HG02870 (cell line): Measurements from ENCODE around the gene ZNRD2.
A peak's percentile ranks its signal among the peaks of the same experiment; 100 is the strongest.

Experiments used
- ATAC-seq: cut with Tn5 transposase; IDR thresholded peaks from one replicate; pipeline ENCODE4 v1.9.1; 2021; ENCODE audit warnings: mild to moderate bottlenecking, moderate library complexity; ENCODE audit not compliant: unreplicated experiment

The ZNRD2 gene

DNA sequence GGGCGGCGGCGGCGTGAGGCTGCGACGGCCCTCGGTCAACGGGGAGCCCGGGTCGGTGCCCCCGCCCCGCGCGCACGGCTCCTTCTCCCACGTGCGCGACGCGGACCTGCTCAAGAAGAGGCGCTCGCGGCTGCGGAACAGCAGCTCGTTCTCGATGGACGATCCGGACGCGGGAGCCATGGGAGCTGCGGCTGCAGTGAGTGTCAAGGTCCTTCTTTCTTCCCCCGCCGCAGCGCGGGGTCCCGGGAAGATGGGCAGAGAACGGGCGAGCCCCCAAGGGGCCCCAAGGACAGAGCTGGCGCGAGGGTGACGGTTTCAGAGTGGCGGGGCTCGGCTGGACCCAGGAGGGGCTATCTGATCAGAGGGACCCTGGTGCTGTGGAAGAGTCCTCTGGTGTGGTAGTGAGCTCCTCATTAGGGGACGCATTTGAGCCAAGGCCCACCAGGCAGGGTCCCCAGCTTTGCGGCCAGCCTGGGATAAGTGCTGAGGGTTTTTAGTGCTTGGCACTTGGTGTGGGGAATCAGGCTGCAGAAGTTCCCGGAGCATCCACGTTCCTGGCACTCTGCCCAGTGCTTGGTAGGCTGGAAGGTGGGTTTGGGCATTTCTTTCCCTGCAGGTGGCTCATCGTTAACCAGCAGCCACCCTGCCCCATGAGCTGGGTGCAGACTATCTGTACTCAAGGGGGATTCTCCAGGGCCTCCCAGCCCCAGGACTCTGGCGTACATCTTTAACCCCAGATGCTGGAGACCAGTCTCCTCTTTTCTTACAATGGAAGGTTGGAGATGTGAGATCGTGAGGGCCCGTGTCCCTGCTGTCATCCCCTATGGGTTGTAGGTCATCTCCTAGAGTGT, 15.3 kb downstream of the ZNRD2 start:
- ATAC-seq: no peak

- no peak for ATAC-seq
Measured at GRCh38 chr11:65586247-65586630, 16.0 kb downstream of the ZNRD2 start.

- ATAC-seq: no peak
Measured at GRCh38 chr11:65586676-65587075, 16.4 kb downstream of the ZNRD2 start.

GRCh38 chr11:65588199-65589054, 18.1 kb downstream of the ZNRD2 start:
- ATAC-seq: peak; percentile 62

GRCh38 chr11:65589444-65590239, 19.4 kb downstream of the ZNRD2 start:
- ATAC-seq: no peak

DNA sequence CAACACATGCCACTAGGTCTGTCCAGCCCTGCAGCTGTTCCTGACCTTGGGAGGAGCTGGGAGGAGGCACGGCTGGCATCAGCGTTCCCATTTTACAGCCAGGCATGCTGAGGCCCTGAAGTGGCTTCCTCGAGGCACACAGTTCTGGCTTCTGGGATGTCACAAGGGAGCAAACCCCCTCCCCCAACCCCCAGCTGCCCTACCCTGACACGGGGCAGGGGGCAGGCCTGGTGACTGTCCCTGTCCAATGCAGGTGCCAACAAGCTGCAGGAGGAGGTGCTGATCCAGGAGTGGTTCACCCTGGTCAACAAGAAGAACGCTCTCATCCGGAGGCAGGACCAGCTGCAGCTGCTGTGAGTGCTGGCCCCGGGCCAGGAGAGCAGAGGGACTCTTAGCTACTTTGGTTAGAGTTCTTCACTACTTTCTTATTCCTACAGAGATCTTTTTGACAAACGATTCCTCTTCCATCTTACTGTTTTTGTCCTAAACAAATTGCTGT, 20.0 kb downstream of the ZNRD2 start:
- no peak for ATAC-seq

DNA sequence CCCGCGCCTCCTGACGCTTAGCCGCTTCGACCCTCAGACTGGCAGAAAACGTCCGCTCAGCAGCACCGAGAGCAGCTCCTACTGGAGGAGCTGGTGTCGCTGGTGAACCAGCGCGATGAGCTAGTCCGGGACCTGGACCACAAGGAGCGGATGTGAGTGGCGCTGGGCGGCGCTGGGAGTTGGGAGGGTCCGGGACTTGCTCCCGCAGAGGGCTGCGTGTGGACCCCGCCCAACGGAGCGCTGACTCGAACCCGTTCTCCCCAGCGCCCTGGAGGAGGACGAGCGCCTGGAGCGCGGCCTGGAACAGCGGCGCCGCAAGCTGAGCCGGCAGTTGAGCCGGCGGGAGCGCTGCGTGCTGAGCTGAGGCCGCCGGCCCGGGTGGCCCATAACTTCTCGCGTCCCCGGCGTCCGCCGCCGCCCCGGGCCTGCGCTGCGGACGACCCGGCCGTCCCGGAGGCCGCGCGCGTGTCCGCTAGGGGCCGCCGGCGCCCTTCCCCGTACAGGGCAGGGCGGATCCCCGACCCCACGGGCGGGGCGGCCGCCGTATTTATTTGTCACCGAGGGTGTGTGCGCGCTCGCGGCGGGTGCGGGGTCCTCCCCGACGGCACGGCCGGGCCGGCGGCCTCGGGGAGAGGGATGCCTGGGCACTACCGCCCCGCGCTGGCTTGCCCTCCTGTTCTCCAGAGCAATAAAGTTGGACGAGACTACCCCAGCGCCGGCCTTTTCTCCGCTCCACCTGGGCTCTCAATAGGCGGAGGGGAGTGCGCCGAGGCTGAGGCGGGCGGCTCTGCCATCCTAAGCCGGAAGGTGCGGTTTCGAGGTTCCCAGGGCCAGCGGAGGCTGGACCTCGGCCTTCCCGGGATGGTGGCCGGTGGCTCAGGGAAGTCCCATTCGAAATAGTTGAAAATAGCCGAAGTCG, 21.9 kb downstream of the ZNRD2 start:
- no peak for ATAC-seq

DNA sequence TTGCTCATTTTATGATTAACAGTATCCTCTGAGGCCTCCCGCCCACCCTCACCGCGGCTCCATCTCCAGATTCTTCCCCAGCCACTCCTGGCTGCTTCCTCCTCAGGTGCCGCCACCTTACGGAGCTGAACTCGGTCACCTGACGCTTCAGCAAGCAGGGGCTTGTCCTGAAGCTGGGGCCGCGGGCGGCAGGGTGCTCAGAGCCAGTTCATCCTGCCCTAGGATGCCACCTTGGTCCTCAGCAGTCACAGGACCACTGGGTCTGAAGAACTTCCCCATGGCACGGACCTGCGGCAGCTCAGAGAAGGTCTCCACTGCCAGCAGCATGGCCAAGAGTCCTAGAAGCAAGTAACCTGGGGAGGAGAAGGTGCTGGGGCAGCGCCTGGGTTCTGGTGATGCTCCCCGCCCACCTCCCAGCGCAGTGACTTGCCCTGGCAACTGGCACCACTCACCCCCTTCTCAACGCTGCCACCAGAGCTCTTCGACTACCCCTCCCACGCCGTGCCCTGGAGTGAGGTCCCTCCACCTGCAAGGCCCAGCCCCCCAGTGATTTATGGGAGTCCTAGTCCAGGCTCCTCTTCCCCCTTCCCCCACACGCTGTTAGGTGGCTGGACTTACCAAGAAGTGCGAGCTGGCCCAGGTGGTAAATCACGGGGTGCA, 22.7 kb downstream of the ZNRD2 start:
- ATAC-seq: no peak

DNA sequence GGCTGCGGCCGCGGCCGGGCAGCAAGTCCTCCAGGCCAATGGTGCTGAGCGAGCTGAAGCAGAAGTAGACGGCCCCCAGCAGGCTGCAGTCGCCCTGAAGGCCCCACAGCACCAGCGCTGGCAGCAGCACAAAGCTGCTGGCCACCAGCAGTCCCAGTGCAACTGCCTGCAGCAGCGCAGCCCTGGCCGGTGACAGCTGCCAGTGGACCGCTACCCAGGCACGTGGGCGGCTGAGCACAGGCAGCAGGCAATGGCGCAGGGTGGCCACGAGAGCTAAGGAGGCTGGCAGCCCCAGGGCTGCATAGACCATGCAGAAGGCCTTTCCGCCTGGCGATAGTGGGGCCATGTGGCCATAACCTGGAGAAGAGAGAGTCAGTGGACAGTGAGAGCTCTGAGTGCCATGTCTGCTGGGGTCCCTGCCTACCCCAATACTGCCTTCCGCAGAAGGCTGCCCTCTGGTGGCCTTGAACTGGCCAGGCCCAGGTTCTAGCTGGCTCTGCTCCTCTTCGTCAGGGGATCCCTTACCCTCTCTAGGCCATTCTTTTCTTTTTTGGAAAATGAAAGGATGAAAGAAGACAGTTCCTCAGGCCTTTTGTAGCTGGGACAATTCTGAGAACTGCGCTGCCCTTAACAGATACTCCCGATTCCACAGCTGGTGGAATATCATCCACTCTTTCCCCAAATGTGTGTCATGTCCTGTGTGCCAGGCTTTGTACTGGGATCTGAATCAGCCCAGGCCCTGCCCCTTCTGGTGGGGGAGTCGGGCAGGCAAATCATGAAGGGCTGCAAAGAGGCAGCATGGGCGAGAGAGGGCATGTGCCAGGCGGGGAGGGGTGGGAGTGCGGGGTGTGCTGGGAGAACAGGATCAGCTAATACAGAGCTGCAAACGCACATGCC, 23.5 kb downstream of the ZNRD2 start:
- no peak for ATAC-seq

GRCh38 chr11:65595131-65595530, 24.9 kb downstream of the ZNRD2 start:
- no peak for ATAC-seq

DNA sequence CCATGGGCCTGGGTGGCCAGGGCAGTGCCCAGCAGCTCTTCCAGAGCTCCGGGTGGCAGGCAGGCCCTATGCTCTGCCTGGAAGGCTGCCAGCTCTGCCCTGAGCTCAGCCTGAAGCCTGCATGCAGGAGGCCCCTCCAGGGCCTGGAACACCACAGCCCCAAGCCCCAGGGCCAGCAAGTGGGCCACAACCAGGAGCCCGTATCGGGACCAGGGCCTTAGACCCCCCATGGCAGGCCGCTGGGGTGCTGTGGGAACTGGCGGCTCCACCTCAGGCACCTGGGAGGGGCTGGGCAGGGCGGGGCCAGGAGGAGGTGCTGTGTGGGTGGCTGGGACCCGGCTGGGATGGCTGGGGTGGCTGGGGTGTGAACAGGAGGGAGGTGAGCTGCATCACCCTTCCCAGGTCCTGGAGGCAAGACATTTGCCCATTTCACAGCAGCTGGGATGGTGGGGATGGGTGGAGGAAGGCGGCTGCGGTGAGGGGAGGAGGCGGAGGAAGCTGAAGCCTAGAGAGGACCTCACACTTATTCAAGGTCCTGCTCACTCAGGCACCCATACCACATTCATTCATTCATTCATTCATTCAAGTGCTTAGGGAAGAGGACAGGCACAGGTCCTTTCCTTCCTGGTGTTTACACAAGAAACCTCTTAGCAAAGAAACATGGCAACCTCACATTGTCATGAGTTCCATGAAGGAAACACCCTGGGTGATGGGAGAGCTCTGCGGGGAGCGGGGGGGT, 25.4 kb downstream of the ZNRD2 start, which contains the start of gene KCNK7:
Gene KCNK7, minus strand, starts transcription at position 258 of the 739 bp plus-strand sequence. Its CDS starts 28 bp downstream, at position 230.
- no peak for ATAC-seq

DNA sequence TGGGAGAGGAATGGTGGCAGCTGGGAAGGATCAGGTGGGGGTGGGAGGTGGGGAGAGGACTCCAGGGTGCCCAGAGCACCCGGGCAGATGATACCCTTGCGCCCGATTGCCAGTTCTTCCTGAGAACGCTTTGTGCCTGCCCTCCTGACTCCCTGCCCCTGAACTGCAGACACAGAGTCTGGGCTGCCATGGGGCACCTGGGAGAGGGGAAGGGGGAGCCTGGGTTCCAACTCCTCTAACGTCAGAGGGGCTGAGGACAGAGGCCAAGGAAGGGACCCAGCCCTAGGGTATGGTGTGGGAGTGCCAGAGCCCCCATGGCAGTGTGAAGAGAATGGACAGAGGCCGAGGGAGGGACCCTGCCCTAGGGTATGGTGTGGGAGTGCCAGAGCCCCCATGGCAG, 26.2 kb downstream of the ZNRD2 start:
- no peak for ATAC-seq

GRCh38 chr11:65598258-65598699, 28.0 kb downstream of the ZNRD2 start:
- ATAC-seq: no peak

DNA sequence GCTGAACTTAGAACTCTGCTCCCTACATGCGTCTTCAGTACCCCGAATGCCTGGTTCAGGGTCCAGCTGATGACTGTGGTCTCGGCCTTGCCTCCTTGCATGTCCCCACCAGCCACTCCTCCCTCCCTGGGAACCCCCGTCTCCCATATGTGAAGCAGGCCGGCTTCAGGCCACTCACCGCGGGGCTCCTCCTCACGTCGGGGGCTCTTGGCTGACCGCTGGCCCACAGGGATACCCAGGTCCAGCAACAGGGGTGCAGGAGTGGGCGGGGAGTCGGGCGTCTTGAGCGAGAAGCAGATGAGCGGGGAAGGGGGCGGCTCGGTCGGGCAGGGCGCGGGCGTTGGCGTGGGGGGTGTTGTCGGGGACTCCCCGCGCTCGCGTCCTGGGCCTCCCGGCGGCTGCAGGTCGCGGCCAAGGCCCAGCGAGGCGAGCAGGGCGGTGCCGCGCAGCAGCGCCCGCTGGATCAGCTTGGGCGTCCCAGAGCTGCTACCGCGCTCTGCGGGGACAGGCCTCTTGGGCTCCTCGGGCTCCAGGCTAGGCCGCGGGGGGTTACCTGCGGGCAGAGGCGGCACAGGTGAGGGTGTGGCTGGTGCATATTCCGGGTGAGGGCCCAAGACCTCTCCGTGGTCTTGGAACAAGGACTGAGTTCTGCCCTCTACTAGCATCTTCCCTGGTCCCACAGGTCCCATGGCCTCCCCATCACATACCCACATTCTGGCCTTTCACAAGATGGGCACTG, 29.1 kb downstream of the ZNRD2 start:
- ATAC-seq: no peak

DNA sequence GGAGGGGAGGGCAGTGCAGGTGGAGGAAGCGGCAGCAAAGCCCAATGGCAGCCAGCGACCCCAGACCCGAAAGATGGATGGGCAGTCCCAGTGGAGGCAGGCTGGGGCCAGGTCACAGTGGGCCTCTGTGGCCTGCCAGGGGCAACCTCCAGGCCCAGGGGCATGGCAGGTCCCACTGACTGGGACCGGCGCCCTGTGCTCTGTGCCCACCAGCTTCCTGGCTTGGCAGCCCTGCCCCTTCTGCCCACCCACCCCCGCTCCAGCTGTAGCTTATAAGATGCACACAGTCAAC, 29.6 kb downstream of the ZNRD2 start:
- no peak for ATAC-seq

GRCh38 chr11:65604258-65604657, 34.0 kb downstream of the ZNRD2 start:
- no peak for ATAC-seq
